ENCODE results near the gene CPXM2.
A peak's percentile ranks its signal among the peaks of the same experiment; 100 is the strongest.

CPXM2 gene

DNA sequence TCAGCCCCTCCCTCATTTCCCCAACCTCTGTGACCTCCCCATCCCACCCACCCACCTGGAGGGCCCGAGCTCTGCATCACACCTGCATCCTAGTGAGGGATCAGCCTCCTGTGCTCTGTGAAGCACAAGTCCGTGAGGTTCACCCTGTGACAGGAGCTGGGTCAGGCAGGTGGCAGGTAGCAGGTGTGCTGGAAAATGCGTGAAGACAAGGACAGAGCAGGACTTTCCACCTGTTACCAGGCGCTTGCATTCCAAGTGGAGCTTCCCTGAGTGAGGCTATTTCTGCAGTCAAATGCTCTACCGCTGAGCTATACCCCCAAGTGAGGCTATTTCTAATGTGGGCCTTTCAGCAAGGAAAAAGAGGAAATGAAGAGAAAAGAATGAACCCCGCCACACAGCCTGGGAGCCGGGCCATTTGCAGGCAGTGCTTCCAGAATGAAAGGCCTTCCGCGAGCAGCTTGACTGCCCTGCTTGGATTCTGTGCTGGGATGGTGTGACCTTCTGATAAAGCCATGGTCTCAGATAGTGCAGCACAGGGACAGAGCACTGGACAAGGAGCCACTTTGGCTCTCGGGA is 13.3 kb upstream of the CPXM2 start:
- no peak for DNase-seq (ENCODE audit: low spot score)

- DNase-seq (ENCODE audit: low spot score): no peak
These were observed 12.0 kb upstream of the CPXM2 start for GRCh38 chr10:123903621-123904020.

- DNase-seq (ENCODE audit: low spot score): no peak
These were observed 10.0 kb upstream of the CPXM2 start for GRCh38 chr10:123901621-123902020.

DNA sequence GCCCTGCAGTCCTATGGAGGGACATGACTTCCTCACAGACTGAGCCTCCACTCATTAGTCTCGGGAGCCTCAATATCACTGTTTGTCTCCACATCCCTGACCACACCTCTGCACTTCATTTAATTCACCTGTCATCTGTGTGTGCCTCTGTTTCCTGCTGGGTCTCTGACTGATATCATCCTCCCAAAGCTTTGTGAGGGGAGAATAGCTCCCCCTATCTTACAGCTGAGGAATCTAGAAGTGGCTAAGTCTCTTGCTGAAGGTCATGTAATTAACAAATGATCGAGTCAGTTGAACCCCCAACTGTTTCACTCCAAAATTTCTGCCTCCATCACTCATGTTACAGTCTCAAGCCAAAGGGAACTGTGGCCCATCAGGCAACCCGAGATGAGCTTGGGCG is 5.5 kb upstream of the CPXM2 start:
- DNase-seq (ENCODE audit: low spot score): no peak

DNA sequence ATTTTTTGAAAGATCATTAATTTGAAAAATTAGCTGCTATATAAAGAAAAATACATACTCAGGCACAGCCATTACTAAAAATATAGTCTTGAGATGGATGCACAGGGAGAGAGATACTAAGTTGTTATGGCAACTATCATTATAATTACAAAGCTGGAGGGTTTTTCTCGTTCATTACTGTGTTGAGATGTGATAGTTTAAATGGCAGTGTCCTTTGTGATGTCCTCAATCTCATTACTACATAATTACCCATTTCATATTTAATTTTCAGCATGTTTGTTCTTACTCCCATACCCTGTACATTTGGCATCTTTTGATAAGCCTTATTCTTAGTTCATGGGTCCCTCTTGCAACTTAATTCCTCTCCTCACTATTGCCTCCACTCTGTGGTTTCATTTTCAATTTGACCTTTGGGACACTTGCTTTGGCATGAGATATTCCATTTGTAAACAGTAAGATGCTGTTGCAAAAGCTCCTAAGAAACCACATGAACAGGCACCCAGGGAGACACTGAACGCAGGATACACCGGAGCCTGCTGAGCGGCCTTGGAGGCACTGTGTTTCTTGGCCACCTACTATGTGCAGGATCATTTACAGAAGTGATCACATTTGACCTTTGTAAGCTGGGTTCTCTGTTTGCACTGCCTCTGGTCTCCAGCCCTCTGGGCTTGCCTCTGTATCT is 4.8 kb upstream of the CPXM2 start:
- DNase-seq (ENCODE audit: low spot score): no peak

DNA sequence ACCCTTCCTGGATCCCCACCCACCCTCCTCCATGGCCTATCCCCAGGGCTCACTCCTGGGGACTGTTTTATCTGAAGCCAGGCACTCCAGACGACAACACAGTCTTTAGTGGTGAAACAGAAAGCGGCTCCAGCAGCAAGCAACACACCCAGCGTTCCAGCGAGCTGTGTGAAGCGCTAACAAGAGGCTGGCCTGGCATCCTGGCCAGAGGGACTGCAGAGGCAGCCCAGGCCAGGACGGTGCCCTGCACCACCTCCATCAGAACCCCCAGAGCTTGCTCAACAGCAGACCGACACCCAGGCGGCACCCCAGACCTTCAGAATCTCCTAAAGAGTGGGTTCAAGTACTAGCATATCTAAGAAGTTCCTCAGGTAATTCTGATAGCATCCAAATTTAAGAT is 2.0 kb upstream of the CPXM2 start:
- DNase-seq (ENCODE audit: low spot score): no peak

- peak; percentile 21 for DNase-seq (ENCODE audit: low spot score)
These were observed 857 bp downstream of the CPXM2 start for GRCh38 chr10:123890756-123891143.

- DNase-seq (ENCODE audit: low spot score): peak; percentile 39
These were observed 1.4 kb downstream of the CPXM2 start for GRCh38 chr10:123890226-123890625.

DNA sequence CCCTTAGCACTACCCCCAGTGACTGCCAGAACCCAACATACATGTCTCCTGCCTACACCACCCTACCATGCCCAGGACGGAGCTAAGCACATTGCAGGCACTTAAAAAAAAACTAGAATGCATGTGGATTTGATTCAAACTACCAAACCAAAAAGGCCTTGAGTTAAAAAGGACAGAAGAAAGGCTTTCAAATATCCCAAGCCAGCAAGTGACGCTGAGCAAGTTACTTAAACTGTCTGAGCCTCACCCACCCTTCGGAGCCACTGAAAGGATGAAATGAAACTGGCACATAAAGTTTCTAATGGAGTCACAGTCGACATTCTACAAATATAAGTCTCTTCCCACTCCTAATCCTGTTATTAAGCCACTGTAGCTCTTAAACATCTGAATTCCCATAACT is 1.8 kb downstream of the CPXM2 start:
- DNase-seq (ENCODE audit: low spot score): no peak

- DNase-seq (ENCODE audit: low spot score): no peak
These were observed 2.9 kb downstream of the CPXM2 start for GRCh38 chr10:123888751-123889150.

DNA sequence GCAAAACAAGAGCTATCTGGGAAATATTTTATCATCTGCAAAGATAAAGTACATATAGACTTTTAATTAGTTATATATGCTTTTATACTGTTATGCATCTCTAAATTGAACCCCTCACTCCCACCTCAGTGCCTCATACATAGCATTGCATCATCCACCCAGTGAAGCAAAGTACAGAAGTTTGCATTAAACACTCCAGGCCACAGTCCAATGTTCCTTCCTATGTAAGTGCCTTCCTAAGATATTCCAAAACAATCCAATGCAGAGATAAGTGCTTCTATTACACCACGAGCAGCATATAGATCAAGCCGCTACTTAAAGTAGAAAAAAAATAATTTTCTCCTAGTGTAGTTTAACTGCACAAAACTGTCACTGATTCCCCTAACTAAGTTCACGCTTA is 3.4 kb downstream of the CPXM2 start:
- DNase-seq (ENCODE audit: low spot score): no peak

DNA sequence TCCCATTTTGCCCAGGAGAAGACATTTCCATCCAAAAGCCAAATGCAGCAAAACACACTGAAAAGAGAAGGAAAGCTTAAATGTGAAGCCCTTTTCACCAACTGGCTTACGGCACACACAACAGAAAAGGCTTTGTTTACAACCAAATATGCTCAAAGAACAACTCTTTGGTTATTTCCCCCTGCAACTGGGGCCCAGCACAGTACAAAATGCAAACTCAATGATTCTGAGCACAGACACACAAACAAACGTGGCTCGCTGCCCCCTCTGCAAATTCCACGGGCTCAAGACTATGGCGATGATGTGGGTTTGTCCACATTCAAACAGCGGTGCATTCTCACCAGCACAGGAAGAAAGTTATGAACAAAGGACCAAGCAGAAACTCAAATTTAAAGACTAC is 5.3 kb downstream of the CPXM2 start:
- peak; percentile 65 for DNase-seq (ENCODE audit: low spot score)

- DNase-seq (ENCODE audit: low spot score): peak; percentile 24
These were observed 6.0 kb downstream of the CPXM2 start for GRCh38 chr10:123885406-123886170.

GRCh38 chr10:123884907-123885381 is 6.7 kb downstream of the CPXM2 start:
- DNase-seq (ENCODE audit: low spot score): no peak

- no peak for DNase-seq (ENCODE audit: low spot score)
These were observed 7.2 kb downstream of the CPXM2 start for GRCh38 chr10:123884351-123884906.

DNA sequence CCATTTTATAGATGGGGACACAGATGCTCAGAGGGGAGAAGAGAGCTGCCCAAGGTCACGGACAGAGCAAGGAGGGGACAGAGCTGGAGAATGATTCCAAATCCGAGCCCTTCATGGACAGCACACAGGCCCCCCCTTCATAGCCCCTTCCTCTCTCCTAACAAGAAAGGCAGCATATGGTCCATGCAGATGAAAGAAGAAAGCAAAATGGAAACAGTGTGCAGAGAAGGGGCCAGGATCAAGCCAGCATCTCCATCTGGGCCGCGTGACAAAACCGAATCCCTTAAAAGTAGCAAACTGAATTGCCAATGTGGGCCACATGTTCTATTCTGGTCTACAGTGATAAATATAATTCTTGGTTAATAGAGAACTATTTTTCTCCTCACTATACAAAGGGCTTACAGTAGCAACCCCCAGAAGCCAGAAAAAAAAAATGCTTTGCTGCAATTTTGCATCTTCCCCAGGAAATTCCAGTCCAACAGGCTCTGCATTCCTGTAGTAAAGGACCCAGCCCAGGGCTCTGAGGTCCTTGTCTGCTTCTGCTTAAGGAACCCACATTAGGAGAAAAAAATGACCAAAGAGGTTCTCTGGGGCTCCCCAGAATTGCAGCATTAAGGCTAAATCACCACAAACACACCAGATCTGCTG is 7.8 kb downstream of the CPXM2 start:
- DNase-seq (ENCODE audit: low spot score): no peak

DNA sequence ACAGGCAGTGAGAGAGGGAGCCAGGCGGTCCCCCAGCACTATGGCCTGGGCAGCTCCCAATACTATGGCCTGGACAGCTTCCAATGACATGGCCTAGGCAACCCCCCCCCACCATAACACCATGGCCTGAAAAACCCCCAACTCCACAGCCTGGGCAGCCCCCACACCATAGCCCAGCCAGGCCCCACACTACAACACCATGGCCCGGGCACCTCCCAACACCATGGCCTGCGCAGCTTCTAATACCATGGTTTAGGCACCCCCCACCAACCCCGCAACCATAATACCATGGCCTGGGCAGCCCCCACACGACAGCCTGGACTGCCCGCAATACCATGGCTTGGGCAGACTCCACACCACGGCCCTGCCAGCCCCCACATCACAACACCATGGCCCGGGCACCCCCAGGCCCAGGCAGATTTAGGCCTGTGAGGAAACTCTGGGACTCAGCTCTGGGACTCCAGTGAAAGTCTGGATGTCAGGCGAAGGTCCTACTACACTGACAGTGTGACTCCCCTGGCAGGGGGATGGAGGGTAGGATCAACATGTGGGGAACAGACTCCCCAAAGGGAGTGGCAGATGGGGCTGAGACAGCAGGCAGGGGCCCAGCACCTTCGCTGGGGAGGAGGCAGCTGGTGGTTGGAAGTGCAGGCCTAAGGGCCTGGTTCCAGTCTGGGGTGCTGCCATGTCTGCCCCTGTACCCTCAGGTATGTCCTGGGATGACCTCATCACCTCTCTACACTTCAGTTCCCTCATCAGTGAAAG is 8.7 kb downstream of the CPXM2 start:
- no peak for DNase-seq (ENCODE audit: low spot score)

- no peak for DNase-seq (ENCODE audit: low spot score)
These were observed 9.4 kb downstream of the CPXM2 start for GRCh38 chr10:123882177-123882576.

GRCh38 chr10:123879606-123880257 is 11.9 kb downstream of the CPXM2 start:
- no peak for DNase-seq (ENCODE audit: low spot score)

- no peak for DNase-seq (ENCODE audit: low spot score)
These were observed 12.8 kb downstream of the CPXM2 start for GRCh38 chr10:123878666-123879303.

- DNase-seq (ENCODE audit: low spot score): no peak
These were observed 21.3 kb downstream of the CPXM2 start for GRCh38 chr10:123870260-123870659.

Measured in globus pallidus (tissue), 1 donor.